PFSK-1 (cell line): Measurements from ENCODE around the gene PPP1R15B.

ENCODE experiments used
- FOXP2 ChIP-seq: optimal IDR thresholded peaks from 2 replicates; pipeline ENCODE3; 2011; ENCODE audit warnings: borderline replicate concordance, control low read depth, inconsistent platforms; ENCODE audit not compliant: insufficient read depth; ENCODE audit errors: extremely low read length, extremely low read depth
- POLR2AphosphoS5 ChIP-seq: IDR thresholded peaks from 2 replicates; pipeline ENCODE4 v1.6.1; 2012; ENCODE audit warnings: low read depth, mild to moderate bottlenecking, control low read depth, low read length, moderate library complexity
- SIN3A ChIP-seq: IDR thresholded peaks from 2 replicates; pipeline ENCODE4 v1.6.1; 2012; ENCODE audit warnings: mild to moderate bottlenecking, low read length, moderate library complexity, borderline replicate concordance; ENCODE audit not compliant: insufficient read depth
- TAF1 ChIP-seq: IDR thresholded peaks from 2 replicates; pipeline ENCODE4 v1.6.1; 2012; ENCODE audit warnings: low read length, control low read depth, borderline replicate concordance; ENCODE audit not compliant: insufficient read depth
- TF ChIP-seq, protein P1 (sequence below), 2 experiments: IDR thresholded peaks; 2 replicates each; pipeline versions ENCODE4 v1.6.1 to v1.8.0; 2011 to 2012; ENCODE audit warnings: low read depth in 2 of 2, low read length in 2 of 2, control low read depth in 1 of 2, inconsistent platforms in 1 of 2, mild to moderate bottlenecking in 1 of 2, moderate library complexity in 1 of 2; ENCODE audit not compliant: insufficient read depth in 1 of 2

Gene PPP1R15B

DNA sequence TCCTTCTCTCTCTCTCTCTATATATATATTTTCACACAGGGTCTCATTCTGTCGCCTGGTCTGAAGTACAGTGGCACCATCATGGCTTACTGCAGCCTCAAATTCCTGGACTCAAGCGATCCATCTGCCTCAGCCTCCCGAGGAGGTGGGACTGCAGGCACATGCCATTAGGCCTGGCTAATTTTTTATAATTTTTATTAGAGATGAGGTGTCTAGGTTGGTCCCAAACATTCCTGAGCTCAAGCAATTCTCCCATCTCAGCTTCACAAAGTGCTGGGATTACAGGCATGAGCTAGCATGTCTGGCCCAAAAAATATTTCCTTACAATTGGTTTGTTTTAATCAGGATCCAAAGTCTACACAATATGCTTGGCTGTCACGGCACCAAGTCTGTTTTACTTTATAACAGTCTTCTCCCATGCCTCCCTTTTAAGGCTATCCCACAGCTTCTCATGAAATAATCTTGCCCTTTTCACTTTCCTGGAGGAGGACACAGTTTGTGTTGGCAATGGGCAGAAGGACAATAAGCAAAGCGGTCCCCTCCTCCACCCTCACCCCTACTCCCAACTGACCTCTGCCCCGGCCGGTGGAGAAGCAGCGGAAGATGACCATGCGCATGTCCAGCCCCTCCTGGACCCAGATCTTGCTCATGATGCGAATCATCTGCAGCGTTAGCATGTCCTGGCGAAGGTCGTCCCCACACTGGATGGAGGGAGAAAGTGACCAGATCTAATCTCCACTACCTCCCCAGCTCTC is 28.2 kb upstream of the PPP1R15B start:
- TF ChIP-seq, protein P1, sequence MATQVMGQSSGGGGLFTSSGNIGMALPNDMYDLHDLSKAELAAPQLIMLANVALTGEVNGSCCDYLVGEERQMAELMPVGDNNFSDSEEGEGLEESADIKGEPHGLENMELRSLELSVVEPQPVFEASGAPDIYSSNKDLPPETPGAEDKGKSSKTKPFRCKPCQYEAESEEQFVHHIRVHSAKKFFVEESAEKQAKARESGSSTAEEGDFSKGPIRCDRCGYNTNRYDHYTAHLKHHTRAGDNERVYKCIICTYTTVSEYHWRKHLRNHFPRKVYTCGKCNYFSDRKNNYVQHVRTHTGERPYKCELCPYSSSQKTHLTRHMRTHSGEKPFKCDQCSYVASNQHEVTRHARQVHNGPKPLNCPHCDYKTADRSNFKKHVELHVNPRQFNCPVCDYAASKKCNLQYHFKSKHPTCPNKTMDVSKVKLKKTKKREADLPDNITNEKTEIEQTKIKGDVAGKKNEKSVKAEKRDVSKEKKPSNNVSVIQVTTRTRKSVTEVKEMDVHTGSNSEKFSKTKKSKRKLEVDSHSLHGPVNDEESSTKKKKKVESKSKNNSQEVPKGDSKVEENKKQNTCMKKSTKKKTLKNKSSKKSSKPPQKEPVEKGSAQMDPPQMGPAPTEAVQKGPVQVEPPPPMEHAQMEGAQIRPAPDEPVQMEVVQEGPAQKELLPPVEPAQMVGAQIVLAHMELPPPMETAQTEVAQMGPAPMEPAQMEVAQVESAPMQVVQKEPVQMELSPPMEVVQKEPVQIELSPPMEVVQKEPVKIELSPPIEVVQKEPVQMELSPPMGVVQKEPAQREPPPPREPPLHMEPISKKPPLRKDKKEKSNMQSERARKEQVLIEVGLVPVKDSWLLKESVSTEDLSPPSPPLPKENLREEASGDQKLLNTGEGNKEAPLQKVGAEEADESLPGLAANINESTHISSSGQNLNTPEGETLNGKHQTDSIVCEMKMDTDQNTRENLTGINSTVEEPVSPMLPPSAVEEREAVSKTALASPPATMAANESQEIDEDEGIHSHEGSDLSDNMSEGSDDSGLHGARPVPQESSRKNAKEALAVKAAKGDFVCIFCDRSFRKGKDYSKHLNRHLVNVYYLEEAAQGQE (IDR thresholded peaks at IDR 0.05; ENCODE audit: insufficient read depth in 1 of 2, low read depth in 2 of 2, low read length in 2 of 2) = no peak
- TF ChIP-seq FOXP2 = no peak
- no peak for TF ChIP-seq TAF1
- no peak for TF ChIP-seq POLR2AphosphoS5
- no peak for TF ChIP-seq SIN3A

DNA sequence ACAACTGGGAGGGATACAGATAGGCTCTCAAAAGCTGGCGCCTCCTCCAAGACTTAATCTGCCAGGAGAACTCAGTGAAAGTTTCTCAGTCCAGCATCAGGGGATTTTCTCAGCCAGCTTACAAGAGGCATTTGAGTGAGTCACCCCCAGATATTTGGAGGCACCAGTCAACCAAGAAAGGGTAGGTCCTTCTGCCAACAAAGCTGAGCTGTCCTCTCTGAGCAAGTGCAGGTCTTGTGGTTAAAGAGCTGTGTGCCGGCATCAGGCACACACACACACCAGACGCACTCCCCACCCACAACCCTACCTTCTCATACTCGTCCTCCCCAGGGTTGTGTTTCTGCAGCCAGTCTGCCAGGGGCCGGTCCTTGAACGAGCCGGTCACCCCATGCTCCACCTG is 27.0 kb upstream of the PPP1R15B start:
- no peak for TF ChIP-seq SIN3A
- no peak for TF ChIP-seq FOXP2
- TF ChIP-seq POLR2AphosphoS5 = no peak
- TF ChIP-seq, protein P1 (IDR thresholded peaks at IDR 0.05; ENCODE audit: insufficient read depth in 1 of 2, low read depth in 2 of 2, low read length in 2 of 2) = no peak
- TF ChIP-seq TAF1 = no peak

DNA sequence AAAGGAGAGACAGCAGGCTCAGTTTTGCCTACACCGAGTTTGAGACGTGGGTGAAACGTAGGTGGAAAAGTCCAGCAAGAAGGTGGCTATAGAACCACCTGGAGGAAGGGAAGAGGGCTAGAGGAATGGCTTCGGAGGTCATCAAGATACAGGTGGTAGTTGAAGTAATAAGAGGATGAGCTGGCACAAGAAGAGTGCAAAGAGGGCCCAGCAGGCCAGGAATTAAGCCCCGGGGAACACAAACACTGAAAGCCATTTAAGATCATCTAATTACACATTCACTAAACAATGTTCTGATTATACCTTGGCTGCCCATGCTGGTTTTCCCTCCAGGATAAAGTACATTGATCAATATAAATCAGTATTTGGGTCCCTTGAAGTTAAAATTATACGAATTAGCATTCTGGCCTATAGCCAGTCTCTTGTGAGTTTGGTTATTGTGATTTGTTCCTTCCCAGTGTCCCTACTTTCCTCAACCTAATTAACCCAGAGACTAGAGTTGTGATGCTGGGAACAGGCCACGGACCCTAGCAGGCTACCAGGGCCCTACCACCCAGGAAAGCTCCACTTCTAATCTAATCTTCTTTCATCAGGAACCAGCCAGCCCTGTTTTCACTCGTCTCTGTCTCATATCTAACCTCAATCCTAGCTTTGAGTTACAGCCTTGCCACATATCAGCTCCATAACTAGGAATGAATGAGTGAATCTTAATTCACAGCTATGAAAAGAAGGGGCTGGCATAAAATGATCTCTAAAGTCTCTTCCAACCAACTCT is 26.4 kb upstream of the PPP1R15B start:
- no peak for TF ChIP-seq POLR2AphosphoS5
- TF ChIP-seq SIN3A = no peak
- no peak for TF ChIP-seq TAF1
- no peak for TF ChIP-seq FOXP2
- TF ChIP-seq, protein P1 (IDR thresholded peaks at IDR 0.05; ENCODE audit: insufficient read depth in 1 of 2, low read depth in 2 of 2, low read length in 2 of 2) = no peak

DNA sequence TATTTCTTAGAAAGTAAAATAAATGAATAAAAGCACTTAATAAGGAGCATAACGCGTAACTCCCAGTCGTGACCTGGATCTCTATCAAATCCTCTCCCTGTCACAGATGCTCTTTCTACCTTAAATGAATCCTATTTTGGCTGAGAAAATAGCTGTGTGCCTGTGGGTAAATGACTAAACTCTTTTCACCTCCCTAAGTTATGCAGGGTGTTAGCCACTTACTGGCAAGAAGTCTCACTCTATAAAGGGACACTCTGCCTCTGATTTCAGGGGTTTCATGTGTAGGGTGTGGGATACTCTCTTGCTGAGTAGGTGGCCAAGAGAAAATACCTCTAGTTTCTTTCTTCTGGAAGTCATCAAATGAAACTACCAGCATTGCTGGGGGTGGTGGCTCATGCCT is 24.3 kb upstream of the PPP1R15B start:
- no peak for TF ChIP-seq SIN3A
- TF ChIP-seq, protein P1 (IDR thresholded peaks at IDR 0.05; ENCODE audit: insufficient read depth in 1 of 2, low read depth in 2 of 2, low read length in 2 of 2) = no peak
- TF ChIP-seq POLR2AphosphoS5 = no peak
- TF ChIP-seq TAF1 = no peak
- TF ChIP-seq FOXP2 = no peak
